HEK293 (cell line): ENCODE results near the gene ABCA2.

Experiments
- CTCF ChIA-PET: fragments of 350-600 bp; formaldehyde crosslinking; extraction: SDS; loops from one replicate; lab custom pipeline; 2021; ENCODE audit warnings: antibody characterized with exemption; lab: Yijun Ruan, JAX
- POLR2A ChIA-PET: fragments of 300-600 bp; formaldehyde crosslinking; extraction: SDS; loops from one replicate; lab custom pipeline; 2020; ENCODE audit warnings: antibody characterized with exemption, inconsistent platforms; lab: Yijun Ruan, JAX
- H3K27ac ChIP-seq: fragments of 200-500 bp; sonication (Bioruptor generic); 2 replicates; pipeline ENCODE4 v1.5.1; 2014; ENCODE audit warnings: low read depth, low read length, control low read depth, inconsistent platforms; ENCODE audit errors: extremely low read depth
- H3K36me3 ChIP-seq, 2 experiments: fragments of 200-500 bp in 1 of 2; sonication (Bioruptor generic) in 1 of 2; 1 replicate in 1 of 2; 2 replicates in 1 of 2; pipeline ENCODE4 v1.5.1; 2014 to 2017; ENCODE audit warnings: inconsistent platforms in 2 of 2, low read length in 2 of 2; ENCODE audit not compliant: control insufficient read depth in 2 of 2, insufficient read depth in 1 of 2
- H3K4me1 ChIP-seq: fragments of 200-500 bp; sonication (Bioruptor generic); 2 replicates; pipeline ENCODE4 v1.5.1; 2014; ENCODE audit warnings: mild to moderate bottlenecking, low read length, inconsistent platforms; ENCODE audit not compliant: control insufficient read depth, insufficient read depth
- H3K4me3 ChIP-seq: 2 replicates; pipeline ENCODE4 v1.5.1; 2011; ENCODE audit warnings: low read depth, mild to moderate bottlenecking, control low read depth, low read length, moderate library complexity
- H3K9me3 ChIP-seq: fragments of 200-500 bp; sonication (Bioruptor generic); 2 replicates; pipeline ENCODE4 v1.5.1; 2014; ENCODE audit warnings: low read depth, low read length, inconsistent platforms; ENCODE audit not compliant: control insufficient read depth, insufficient read depth
- EGR2 ChIP-seq: fragments of 450-650 bp; formaldehyde crosslinking; IDR thresholded peaks from 2 replicates; pipeline ENCODE4 v1.5.1; 2016; ENCODE audit warnings: low read depth, missing biosample characterization, missing genetic modification characterization
- GLIS1 ChIP-seq: fragments of 450-650 bp; formaldehyde crosslinking; IDR thresholded peaks from 2 replicates; pipeline ENCODE4 v1.5.1; 2016; ENCODE audit warnings: missing biosample characterization, missing genetic modification characterization
- KLF1 ChIP-seq: fragments of 450-650 bp; formaldehyde crosslinking; IDR thresholded peaks from 2 replicates; pipeline ENCODE4 v1.5.1; 2016; ENCODE audit warnings: missing biosample characterization, missing genetic modification characterization
- MZF1 ChIP-seq: fragments of 450-650 bp; formaldehyde crosslinking; IDR thresholded peaks from 2 replicates; pipeline ENCODE4 v1.5.1; 2017; ENCODE audit warnings: missing biosample characterization, missing genetic modification characterization, borderline replicate concordance
- SALL2 ChIP-seq: fragments of 450-650 bp; formaldehyde crosslinking; IDR thresholded peaks from 2 replicates; pipeline ENCODE4 v1.5.0; 2017; ENCODE audit warnings: missing biosample characterization, mild to moderate bottlenecking, missing genetic modification characterization, borderline replicate concordance
- TRIM28 ChIP-seq: IDR thresholded peaks from 2 replicates; pipeline ENCODE4 v1.6.1; 2011; ENCODE audit warnings: low read length, control low read depth, borderline replicate concordance
- ZBTB17 ChIP-seq: fragments of 450-650 bp; formaldehyde crosslinking; IDR thresholded peaks from 2 replicates; pipeline ENCODE4 v1.5.1; 2016; ENCODE audit warnings: missing biosample characterization, missing genetic modification characterization
- ZFHX2 ChIP-seq: fragments of 450-650 bp; formaldehyde crosslinking; conservative IDR thresholded peaks from 2 replicates; pipeline ENCODE4 v1.5.1; 2016; ENCODE audit warnings: missing biosample characterization, missing genetic modification characterization
- ZNF148 ChIP-seq: fragments of 450-650 bp; formaldehyde crosslinking; IDR thresholded peaks from 2 replicates; pipeline ENCODE4 v1.5.0; 2017; ENCODE audit warnings: missing biosample characterization, missing genetic modification characterization, borderline replicate concordance
- ZNF155 ChIP-seq: fragments of 450-650 bp; formaldehyde crosslinking; IDR thresholded peaks from 2 replicates; pipeline ENCODE4 v1.5.1; 2016; ENCODE audit warnings: missing biosample characterization, missing genetic modification characterization
- ZNF24 ChIP-seq: fragments of 450-650 bp; formaldehyde crosslinking; IDR thresholded peaks from 2 replicates; pipeline ENCODE4 v1.5.1; 2016; ENCODE audit warnings: missing biosample characterization, missing genetic modification characterization
- ZNF26 ChIP-seq: fragments of 450-650 bp; formaldehyde crosslinking; IDR thresholded peaks from 2 replicates; pipeline ENCODE4 v1.5.1; 2016; ENCODE audit warnings: missing biosample characterization, missing genetic modification characterization
- ZNF404 ChIP-seq: fragments of 450-650 bp; formaldehyde crosslinking; IDR thresholded peaks from 2 replicates; pipeline ENCODE4 v1.5.1; 2017; ENCODE audit warnings: missing biosample characterization, missing genetic modification characterization
- ZNF416 ChIP-seq: fragments of 450-650 bp; formaldehyde crosslinking; IDR thresholded peaks from 2 replicates; pipeline ENCODE4 v1.5.1; 2016; ENCODE audit warnings: missing biosample characterization, missing genetic modification characterization
- ZNF473 ChIP-seq: fragments of 450-650 bp; formaldehyde crosslinking; IDR thresholded peaks from 2 replicates; pipeline ENCODE4 v1.5.1; 2017; ENCODE audit warnings: missing biosample characterization, missing genetic modification characterization
- ZNF488 ChIP-seq: fragments of 450-650 bp; formaldehyde crosslinking; IDR thresholded peaks from 2 replicates; pipeline ENCODE4 v1.5.1; 2016; ENCODE audit warnings: missing biosample characterization, missing genetic modification characterization
- ZNF514 ChIP-seq: fragments of 450-650 bp; formaldehyde crosslinking; IDR thresholded peaks from 2 replicates; pipeline ENCODE4 v1.5.1; 2016; ENCODE audit warnings: missing biosample characterization, missing genetic modification characterization
- ZNF530 ChIP-seq: fragments of 450-650 bp; formaldehyde crosslinking; IDR thresholded peaks from 2 replicates; pipeline ENCODE4 v1.5.1; 2016; ENCODE audit warnings: low read depth, missing biosample characterization, missing genetic modification characterization
- ZNF555 ChIP-seq: fragments of 450-650 bp; formaldehyde crosslinking; conservative IDR thresholded peaks from 2 replicates; pipeline ENCODE4 v1.5.1; 2017; ENCODE audit warnings: missing biosample characterization, mild to moderate bottlenecking, missing genetic modification characterization, inconsistent platforms
- ZNF596 ChIP-seq: fragments of 450-650 bp; IDR thresholded peaks from 2 replicates; pipeline ENCODE4 v1.5.0; 2018; ENCODE audit warnings: missing biosample characterization, mild to moderate bottlenecking, missing genetic modification characterization, moderate library complexity
- ZNF600 ChIP-seq: fragments of 450-650 bp; formaldehyde crosslinking; IDR thresholded peaks from 2 replicates; pipeline ENCODE4 v1.5.1; 2016; ENCODE audit warnings: missing biosample characterization, missing genetic modification characterization
- ZNF837 ChIP-seq: fragments of 450-650 bp; formaldehyde crosslinking; IDR thresholded peaks from 2 replicates; pipeline ENCODE4 v1.5.1; 2016; ENCODE audit warnings: missing biosample characterization, missing genetic modification characterization
- TF ChIP-seq, protein P1 (sequence below): sonication (generic); formaldehyde crosslinking; IDR thresholded peaks from 2 replicates; pipeline ENCODE4 v1.8.1; 2022; ENCODE audit warnings: mild to moderate bottlenecking, moderate library complexity, missing genetic modification reagents
- TF ChIP-seq, protein P2 (sequence below): fragments of 450-650 bp; formaldehyde crosslinking; conservative IDR thresholded peaks from 2 replicates; pipeline ENCODE4 v1.5.1; 2016; ENCODE audit warnings: low read depth, missing biosample characterization, missing genetic modification characterization
- TF ChIP-seq, protein P3 (sequence below): fragments of 450-650 bp; formaldehyde crosslinking; IDR thresholded peaks from 2 replicates; pipeline ENCODE4 v1.5.1; 2017; ENCODE audit warnings: missing biosample characterization, missing genetic modification characterization

The ABCA2 gene

GRCh38 chr9:136970361-136970760 lies 57.7 kb downstream of the ABCA2 start:
- H3K4me1 ChIP-seq: no peaks in the 10 kb centered on the region
- H3K9me3 ChIP-seq: no peaks in the 10 kb centered on the region
- H3K27ac ChIP-seq: no peak overlapping the region
- TF ChIP-seq ZNF416 (tag by site-specific recombination) (no peak), ZFHX2 (tag by site-specific recombination) (peak; percentile 85), KLF1 (tag by site-specific recombination) (peak; percentile 33; the same call in 1 of the 2 replicates), ZNF488 (no peak), MZF1 (tag by site-specific recombination) (no peak), ZNF514 (no peak), ZNF155 (tag by site-specific recombination) (no peak), EGR2 (tag by site-specific recombination) (peak; percentile 81), ZNF555 (tag by site-specific recombination) (no peak), ZNF837 (tag by site-specific recombination) (no peak), SALL2 (tag by site-specific recombination) (no peak), ZNF148 (tag by site-specific recombination) (no peak), ZNF404 (tag by site-specific recombination) (no peak), ZNF24 (tag by site-specific recombination) (no peak), ZNF596 (tag by site-specific recombination) (no peak), ZNF473 (no peak), ZBTB17 (tag by site-specific recombination) (no peak), ZNF600 (tag by site-specific recombination) (no peak)
- TF ChIP-seq, protein P1, sequence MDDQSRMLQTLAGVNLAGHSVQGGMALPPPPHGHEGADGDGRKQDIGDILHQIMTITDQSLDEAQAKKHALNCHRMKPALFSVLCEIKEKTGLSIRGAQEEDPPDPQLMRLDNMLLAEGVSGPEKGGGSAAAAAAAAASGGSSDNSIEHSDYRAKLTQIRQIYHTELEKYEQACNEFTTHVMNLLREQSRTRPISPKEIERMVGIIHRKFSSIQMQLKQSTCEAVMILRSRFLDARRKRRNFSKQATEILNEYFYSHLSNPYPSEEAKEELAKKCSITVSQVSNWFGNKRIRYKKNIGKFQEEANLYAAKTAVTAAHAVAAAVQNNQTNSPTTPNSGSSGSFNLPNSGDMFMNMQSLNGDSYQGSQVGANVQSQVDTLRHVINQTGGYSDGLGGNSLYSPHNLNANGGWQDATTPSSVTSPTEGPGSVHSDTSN: no peak
- ChIA-PET CTCF (interaction anchor here (0.7 to 1.5 kb wide), 2 partner anchors 59 to 183 kb away, joined by 3 to 5 read pairs; no protein-coding TSS in a partner anchor), POLR2A (no interaction called here)
- H3K36me3 ChIP-seq: no peaks in the 10 kb centered on the region
- no peak overlapping the region for H3K4me3 ChIP-seq

GRCh38 chr9:136969774-136970173 lies 58.3 kb downstream of the ABCA2 start:
- no peaks in the 10 kb centered on the region for H3K4me1 ChIP-seq
- no peak overlapping the region for H3K27ac ChIP-seq
- H3K36me3 ChIP-seq: no peaks in the 10 kb centered on the region
- H3K4me3 ChIP-seq: no peak overlapping the region
- CTCF ChIA-PET: no interaction called here
- no peaks in the 10 kb centered on the region for H3K9me3 ChIP-seq
- POLR2A ChIA-PET: no interaction called here
- TF ChIP-seq, protein P2, sequence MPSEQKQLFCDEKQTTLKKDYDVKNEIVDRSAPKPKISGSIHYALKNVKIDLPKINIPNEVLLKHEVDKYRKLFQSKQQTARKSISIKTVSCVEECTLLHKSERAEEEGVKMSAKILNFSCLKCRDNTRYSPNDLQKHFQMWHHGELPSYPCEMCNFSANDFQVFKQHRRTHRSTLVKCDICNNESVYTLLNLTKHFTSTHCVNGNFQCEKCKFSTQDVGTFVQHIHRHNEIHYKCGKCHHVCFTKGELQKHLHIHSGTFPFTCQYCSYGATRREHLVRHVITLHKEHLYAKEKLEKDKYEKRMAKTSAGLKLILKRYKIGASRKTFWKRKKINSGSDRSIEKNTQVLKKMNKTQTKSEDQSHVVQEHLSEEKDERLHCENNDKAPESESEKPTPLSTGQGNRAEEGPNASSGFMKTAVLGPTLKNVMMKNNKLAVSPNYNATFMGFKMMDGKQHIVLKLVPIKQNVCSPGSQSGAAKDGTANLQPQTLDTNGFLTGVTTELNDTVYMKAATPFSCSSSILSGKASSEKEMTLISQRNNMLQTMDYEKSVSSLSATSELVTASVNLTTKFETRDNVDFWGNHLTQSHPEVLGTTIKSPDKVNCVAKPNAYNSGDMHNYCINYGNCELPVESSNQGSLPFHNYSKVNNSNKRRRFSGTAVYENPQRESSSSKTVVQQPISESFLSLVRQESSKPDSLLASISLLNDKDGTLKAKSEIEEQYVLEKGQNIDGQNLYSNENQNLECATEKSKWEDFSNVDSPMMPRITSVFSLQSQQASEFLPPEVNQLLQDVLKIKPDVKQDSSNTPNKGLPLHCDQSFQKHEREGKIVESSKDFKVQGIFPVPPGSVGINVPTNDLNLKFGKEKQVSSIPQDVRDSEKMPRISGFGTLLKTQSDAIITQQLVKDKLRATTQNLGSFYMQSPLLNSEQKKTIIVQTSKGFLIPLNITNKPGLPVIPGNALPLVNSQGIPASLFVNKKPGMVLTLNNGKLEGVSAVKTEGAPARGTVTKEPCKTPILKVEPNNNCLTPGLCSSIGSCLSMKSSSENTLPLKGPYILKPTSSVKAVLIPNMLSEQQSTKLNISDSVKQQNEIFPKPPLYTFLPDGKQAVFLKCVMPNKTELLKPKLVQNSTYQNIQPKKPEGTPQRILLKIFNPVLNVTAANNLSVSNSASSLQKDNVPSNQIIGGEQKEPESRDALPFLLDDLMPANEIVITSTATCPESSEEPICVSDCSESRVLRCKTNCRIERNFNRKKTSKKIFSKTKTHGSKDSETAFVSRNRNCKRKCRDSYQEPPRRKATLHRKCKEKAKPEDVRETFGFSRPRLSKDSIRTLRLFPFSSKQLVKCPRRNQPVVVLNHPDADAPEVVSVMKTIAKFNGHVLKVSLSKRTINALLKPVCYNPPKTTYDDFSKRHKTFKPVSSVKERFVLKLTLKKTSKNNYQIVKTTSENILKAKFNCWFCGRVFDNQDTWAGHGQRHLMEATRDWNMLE (tag by site-specific recombination): no peak
- TF ChIP-seq TRIM28 (no peak), ZNF26 (tag by site-specific recombination) (no peak), GLIS1 (tag by site-specific recombination) (peak; percentile 78), ZNF530 (tag by site-specific recombination) (no peak)
- TF ChIP-seq, protein P3, sequence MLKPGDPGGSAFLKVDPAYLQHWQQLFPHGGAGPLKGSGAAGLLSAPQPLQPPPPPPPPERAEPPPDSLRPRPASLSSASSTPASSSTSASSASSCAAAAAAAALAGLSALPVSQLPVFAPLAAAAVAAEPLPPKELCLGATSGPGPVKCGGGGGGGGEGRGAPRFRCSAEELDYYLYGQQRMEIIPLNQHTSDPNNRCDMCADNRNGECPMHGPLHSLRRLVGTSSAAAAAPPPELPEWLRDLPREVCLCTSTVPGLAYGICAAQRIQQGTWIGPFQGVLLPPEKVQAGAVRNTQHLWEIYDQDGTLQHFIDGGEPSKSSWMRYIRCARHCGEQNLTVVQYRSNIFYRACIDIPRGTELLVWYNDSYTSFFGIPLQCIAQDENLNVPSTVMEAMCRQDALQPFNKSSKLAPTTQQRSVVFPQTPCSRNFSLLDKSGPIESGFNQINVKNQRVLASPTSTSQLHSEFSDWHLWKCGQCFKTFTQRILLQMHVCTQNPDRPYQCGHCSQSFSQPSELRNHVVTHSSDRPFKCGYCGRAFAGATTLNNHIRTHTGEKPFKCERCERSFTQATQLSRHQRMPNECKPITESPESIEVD: no peak
